Measurements from ENCODE around the gene LRRK1.
A peak's percentile ranks its signal among the peaks of the same experiment; 100 is the strongest.

The LRRK1 gene

DNA sequence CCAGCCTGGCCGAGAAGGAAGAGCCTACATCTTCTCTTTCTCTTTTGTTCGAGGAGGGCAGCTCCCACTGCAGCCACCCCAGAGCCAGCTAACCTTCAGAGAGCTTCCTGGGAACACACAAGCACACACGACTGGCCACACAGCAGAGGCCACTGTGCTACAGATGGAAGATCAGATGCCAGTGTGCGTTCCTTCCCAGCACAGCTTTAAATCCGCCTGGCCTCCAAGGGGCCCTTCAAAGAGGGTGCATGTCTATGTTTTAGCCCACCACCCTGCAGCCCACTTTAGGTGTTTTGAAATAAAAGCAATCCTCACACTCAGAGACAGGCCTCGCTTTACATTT, 27.2 kb upstream of the LRRK1 start:
- H3K27me3 ChIP-seq (ENCODE audit: insufficient read depth, low read length), result no peaks in the 10 kb centered on the region; the same call in 1 of the 2 replicates
- H3K4me3 ChIP-seq (ENCODE audit: low read length), result no peak overlapping the region
- H3K9me3 ChIP-seq (ENCODE audit: insufficient read depth, low read depth, low read length), result no peaks in the 10 kb centered on the region
- no peaks in the 10 kb centered on the region; the same call in 1 of the 2 replicates for H3K4me1 ChIP-seq (ENCODE audit: insufficient read depth, low read length)
- H3K36me3 ChIP-seq (ENCODE audit: insufficient read depth, low read depth, low read length), result no peaks in the 10 kb centered on the region
- peak overlapping the region; percentile 38; the same call in 1 of the 2 replicates for H3K9ac ChIP-seq (ENCODE audit: low read depth, low read length)
- H3K27ac ChIP-seq (ENCODE audit: low read length), result no peak overlapping the region

- H3K4me1 ChIP-seq (ENCODE audit: insufficient read depth, low read length), result no peaks in the 10 kb centered on the region; the same call in 1 of the 2 replicates
- no peak overlapping the region for H3K27ac ChIP-seq (ENCODE audit: low read length)
- no peaks in the 10 kb centered on the region; the same call in 1 of the 2 replicates for H3K36me3 ChIP-seq (ENCODE audit: insufficient read depth, low read depth, low read length)
- no peak overlapping the region for H3K9ac ChIP-seq (ENCODE audit: low read depth, low read length)
- H3K9me3 ChIP-seq (ENCODE audit: insufficient read depth, low read depth, low read length), result no peaks in the 10 kb centered on the region
- no peak overlapping the region for H3K4me3 ChIP-seq (ENCODE audit: low read length)
- H3K27me3 ChIP-seq (ENCODE audit: insufficient read depth, low read length), result no peaks in the 10 kb centered on the region; the same call in 1 of the 2 replicates
Observed at GRCh38 chr15:100893261-100893963, 25.7 kb upstream of the LRRK1 start.

DNA sequence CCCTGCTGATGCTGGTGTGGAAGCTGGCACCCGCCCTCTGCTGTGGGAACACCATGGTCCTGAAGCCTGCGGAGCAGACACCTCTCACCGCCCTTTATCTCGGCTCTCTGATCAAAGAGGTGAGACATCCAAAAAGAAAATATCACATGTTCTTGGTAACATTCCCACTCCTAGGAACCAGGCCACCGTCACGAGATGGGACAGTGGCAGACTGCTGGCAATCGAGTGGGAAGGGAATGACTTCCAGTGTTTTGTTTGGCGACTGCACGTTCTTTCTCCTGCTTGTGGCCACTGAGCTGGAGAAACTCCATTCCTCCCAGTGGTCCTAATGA, 25.2 kb upstream of the LRRK1 start:
- Histone ChIP-seq H3K9me3 (ENCODE audit: insufficient read depth, low read depth, low read length) (no peaks in the 10 kb centered on the region), H3K4me3 (ENCODE audit: low read length) (no peak overlapping the region), H3K4me1 (ENCODE audit: insufficient read depth, low read length) (no peaks in the 10 kb centered on the region; the same call in 1 of the 2 replicates), H3K36me3 (ENCODE audit: insufficient read depth, low read depth, low read length) (no peaks in the 10 kb centered on the region; the same call in 1 of the 2 replicates), H3K9ac (ENCODE audit: low read depth, low read length) (no peak overlapping the region), H3K27me3 (ENCODE audit: insufficient read depth, low read length) (no peaks in the 10 kb centered on the region; the same call in 1 of the 2 replicates), H3K27ac (ENCODE audit: low read length) (no peak overlapping the region)

DNA sequence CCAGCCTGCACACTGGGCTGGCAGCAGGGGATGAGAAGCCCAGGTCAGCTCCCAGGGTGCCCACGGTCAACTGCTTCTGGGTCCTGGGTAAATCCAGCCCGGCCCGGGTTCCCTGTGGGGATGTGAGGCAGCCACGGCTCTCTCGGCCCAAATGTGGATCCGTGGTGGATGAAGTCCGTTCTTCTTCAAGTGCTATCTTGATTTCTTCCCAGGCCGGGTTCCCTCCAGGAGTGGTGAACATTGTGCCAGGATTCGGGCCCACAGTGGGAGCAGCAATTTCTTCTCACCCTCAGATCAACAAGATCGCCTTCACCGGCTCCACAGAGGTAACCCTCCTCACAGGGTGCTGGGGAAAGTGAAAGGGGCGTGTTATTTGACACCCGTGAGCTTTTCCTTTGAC, 23.4 kb upstream of the LRRK1 start:
- no peak overlapping the region for H3K9ac ChIP-seq (ENCODE audit: low read depth, low read length)
- H3K27ac ChIP-seq (ENCODE audit: low read length), result no peak overlapping the region
- H3K4me3 ChIP-seq (ENCODE audit: low read length), result no peak overlapping the region
- no peaks in the 10 kb centered on the region; the same call in 1 of the 2 replicates for H3K36me3 ChIP-seq (ENCODE audit: insufficient read depth, low read depth, low read length)
- H3K27me3 ChIP-seq (ENCODE audit: insufficient read depth, low read length), result no peaks in the 10 kb centered on the region; the same call in 1 of the 2 replicates
- H3K4me1 ChIP-seq (ENCODE audit: insufficient read depth, low read length), result no peaks in the 10 kb centered on the region; the same call in 1 of the 2 replicates
- no peaks in the 10 kb centered on the region for H3K9me3 ChIP-seq (ENCODE audit: insufficient read depth, low read depth, low read length)

DNA sequence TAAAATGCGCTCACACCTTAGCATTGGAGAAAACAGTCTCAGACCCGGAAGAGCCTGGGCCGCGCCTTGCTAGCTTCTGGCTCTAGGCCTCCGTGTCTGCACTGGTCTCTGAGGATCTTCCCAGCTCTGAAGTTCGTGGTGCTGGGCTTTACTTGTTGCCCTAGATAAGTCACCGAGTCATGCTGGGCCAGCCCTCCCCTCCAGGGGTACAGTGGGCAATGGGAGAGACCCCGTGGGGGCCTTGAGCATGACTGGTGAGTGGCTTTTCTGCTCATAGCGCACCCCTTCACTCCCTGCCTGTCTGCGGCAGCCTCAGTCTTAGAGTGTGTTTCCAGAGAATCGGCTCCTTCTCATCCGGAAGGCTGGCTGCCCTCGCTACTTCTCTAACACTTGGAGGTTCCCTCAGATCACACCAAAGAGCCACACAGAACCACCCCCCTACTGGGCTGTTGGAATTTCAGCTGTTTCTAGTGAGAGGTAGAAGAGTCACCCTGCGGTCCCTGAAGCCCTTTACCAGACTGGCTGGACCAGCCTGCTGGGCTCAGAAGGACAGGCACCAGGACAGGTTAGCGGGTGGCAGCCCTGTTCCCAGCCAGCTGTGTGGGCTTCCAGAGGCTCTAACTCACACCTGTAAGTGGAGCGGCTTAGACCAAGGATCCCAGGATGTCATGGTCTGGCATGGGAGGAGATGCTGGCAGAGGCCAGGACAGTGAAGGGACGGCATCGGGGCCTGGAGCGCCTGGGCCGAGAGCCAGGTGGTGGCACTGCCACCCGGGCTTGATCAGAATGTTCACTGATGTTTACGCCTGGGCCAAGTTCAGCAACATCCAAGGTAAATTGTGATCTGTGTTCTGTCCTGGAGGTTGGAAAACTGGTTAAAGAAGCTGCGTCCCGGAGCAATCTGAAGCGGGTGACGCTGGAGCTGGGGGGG, 21.7 kb upstream of the LRRK1 start:
- H3K27ac ChIP-seq (ENCODE audit: low read length), result no peak overlapping the region
- H3K9me3 ChIP-seq (ENCODE audit: insufficient read depth, low read depth, low read length), result no peaks in the 10 kb centered on the region
- no peaks in the 10 kb centered on the region; the same call in 1 of the 2 replicates for H3K36me3 ChIP-seq (ENCODE audit: insufficient read depth, low read depth, low read length)
- H3K9ac ChIP-seq (ENCODE audit: low read depth, low read length), result no peak overlapping the region
- no peak overlapping the region for H3K4me3 ChIP-seq (ENCODE audit: low read length)
- H3K27me3 ChIP-seq (ENCODE audit: insufficient read depth, low read length), result no peaks in the 10 kb centered on the region; the same call in 1 of the 2 replicates
- H3K4me1 ChIP-seq (ENCODE audit: insufficient read depth, low read length), result no peaks in the 10 kb centered on the region; the same call in 1 of the 2 replicates

DNA sequence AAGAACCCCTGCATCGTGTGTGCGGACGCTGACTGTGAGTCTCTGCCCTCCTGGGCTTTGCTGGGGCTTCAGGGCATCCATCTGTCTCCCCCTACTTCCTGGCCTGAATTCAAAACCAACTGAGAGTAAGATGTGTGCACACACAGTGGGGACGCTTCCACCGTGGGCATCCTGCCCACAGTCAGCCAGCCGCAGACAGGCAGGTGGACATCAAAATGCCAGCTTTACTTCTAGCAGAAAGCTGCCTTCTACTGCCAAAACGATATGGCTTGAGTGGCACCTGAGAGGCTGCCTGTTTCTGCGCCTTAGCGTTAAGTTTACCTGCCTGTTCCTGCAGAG, 21.0 kb upstream of the LRRK1 start:
- no peaks in the 10 kb centered on the region for H3K27me3 ChIP-seq (ENCODE audit: insufficient read depth, low read length)
- no peak overlapping the region for H3K4me3 ChIP-seq (ENCODE audit: low read length)
- no peaks in the 10 kb centered on the region; the same call in 1 of the 2 replicates for H3K4me1 ChIP-seq (ENCODE audit: insufficient read depth, low read length)
- no peaks in the 10 kb centered on the region; the same call in 1 of the 2 replicates for H3K36me3 ChIP-seq (ENCODE audit: insufficient read depth, low read depth, low read length)
- H3K9ac ChIP-seq (ENCODE audit: low read depth, low read length), result no peak overlapping the region
- no peak overlapping the region for H3K27ac ChIP-seq (ENCODE audit: low read length)
- no peaks in the 10 kb centered on the region for H3K9me3 ChIP-seq (ENCODE audit: insufficient read depth, low read depth, low read length)

GRCh38 chr15:100898661-100899462, 20.3 kb upstream of the LRRK1 start:
- Histone ChIP-seq H3K36me3 (ENCODE audit: insufficient read depth, low read depth, low read length) (no peaks in the 10 kb centered on the region; the same call in 1 of the 2 replicates), H3K27me3 (ENCODE audit: insufficient read depth, low read length) (no peaks in the 10 kb centered on the region), H3K4me1 (ENCODE audit: insufficient read depth, low read length) (no peaks in the 10 kb centered on the region; the same call in 1 of the 2 replicates), H3K27ac (ENCODE audit: low read length) (no peak overlapping the region), H3K9me3 (ENCODE audit: insufficient read depth, low read depth, low read length) (no peaks in the 10 kb centered on the region), H3K9ac (ENCODE audit: low read depth, low read length) (no peak overlapping the region), H3K4me3 (ENCODE audit: low read length) (no peak overlapping the region)

DNA sequence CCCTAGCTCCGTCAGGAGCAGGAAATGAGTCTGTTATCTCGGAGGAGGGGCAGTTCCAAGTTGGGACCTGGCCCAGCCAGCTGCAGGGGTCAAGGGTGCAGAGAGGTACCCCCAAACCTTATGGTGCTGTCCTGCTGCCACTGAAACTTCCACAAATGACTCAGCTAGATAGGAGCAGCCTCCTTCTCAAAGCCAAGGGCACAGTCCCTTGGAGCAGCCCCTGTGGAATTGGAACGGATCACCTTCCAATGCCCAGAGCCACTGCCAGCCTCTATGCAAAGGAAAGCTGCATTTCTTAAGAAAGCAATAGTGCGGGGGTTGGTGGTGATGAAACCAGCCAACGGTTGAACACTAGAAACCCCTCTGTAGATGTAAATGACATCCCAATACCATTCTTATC, 19.6 kb upstream of the LRRK1 start:
- Histone ChIP-seq H3K4me1 (ENCODE audit: insufficient read depth, low read length) (no peaks in the 10 kb centered on the region; the same call in 1 of the 2 replicates), H3K27me3 (ENCODE audit: insufficient read depth, low read length) (no peaks in the 10 kb centered on the region), H3K4me3 (ENCODE audit: low read length) (no peak overlapping the region), H3K27ac (ENCODE audit: low read length) (no peak overlapping the region), H3K9me3 (ENCODE audit: insufficient read depth, low read depth, low read length) (no peaks in the 10 kb centered on the region), H3K9ac (ENCODE audit: low read depth, low read length) (no peak overlapping the region), H3K36me3 (ENCODE audit: insufficient read depth, low read depth, low read length) (no peaks in the 10 kb centered on the region; the same call in 1 of the 2 replicates)

- Histone ChIP-seq H3K36me3 (ENCODE audit: insufficient read depth, low read depth, low read length) (no peaks in the 10 kb centered on the region; the same call in 1 of the 2 replicates), H3K9me3 (ENCODE audit: insufficient read depth, low read depth, low read length) (no peaks in the 10 kb centered on the region), H3K27me3 (ENCODE audit: insufficient read depth, low read length) (no peaks in the 10 kb centered on the region), H3K27ac (ENCODE audit: low read length) (no peak overlapping the region), H3K9ac (ENCODE audit: low read depth, low read length) (no peak overlapping the region), H3K4me3 (ENCODE audit: low read length) (no peak overlapping the region), H3K4me1 (ENCODE audit: insufficient read depth, low read length) (no peaks in the 10 kb centered on the region; the same call in 1 of the 2 replicates)
Observed at GRCh38 chr15:100900136-100900794, 18.9 kb upstream of the LRRK1 start.

GRCh38 chr15:100900795-100901169, 18.4 kb upstream of the LRRK1 start:
- Histone ChIP-seq H3K27ac (ENCODE audit: low read length) (no peak overlapping the region), H3K9ac (ENCODE audit: low read depth, low read length) (no peak overlapping the region), H3K4me3 (ENCODE audit: low read length) (no peak overlapping the region), H3K4me1 (ENCODE audit: insufficient read depth, low read length) (no peaks in the 10 kb centered on the region; the same call in 1 of the 2 replicates), H3K27me3 (ENCODE audit: insufficient read depth, low read length) (no peaks in the 10 kb centered on the region), H3K36me3 (ENCODE audit: insufficient read depth, low read depth, low read length) (no peaks in the 10 kb centered on the region; the same call in 1 of the 2 replicates), H3K9me3 (ENCODE audit: insufficient read depth, low read depth, low read length) (no peaks in the 10 kb centered on the region)

DNA sequence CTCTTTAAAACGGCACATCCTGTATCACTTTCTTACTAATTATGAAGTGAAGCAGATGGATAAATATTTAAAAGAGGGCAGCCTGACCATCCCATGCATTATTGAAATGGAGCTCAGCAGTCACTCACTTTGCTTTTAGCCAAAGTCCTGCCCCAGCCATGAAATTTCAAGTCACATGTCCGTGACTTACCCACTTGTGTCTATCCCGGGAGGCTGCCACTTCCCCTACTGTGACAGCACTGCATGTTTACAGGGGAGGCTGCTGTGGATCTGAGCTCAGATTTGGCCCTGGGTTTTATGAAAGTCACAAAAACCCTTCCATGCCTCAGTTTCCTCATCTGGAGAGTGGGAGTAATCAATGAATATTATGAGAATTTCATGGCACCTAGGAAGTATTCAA, 17.9 kb upstream of the LRRK1 start:
- no peaks in the 10 kb centered on the region; the same call in 1 of the 2 replicates for H3K4me1 ChIP-seq (ENCODE audit: insufficient read depth, low read length)
- no peak overlapping the region for H3K27ac ChIP-seq (ENCODE audit: low read length)
- no peaks in the 10 kb centered on the region for H3K27me3 ChIP-seq (ENCODE audit: insufficient read depth, low read length)

More for the DNA sequence above, 17.9 kb upstream of the LRRK1 start:
- no peaks in the 10 kb centered on the region for H3K9me3 ChIP-seq (ENCODE audit: insufficient read depth, low read depth, low read length)
- no peaks in the 10 kb centered on the region; the same call in 1 of the 2 replicates for H3K36me3 ChIP-seq (ENCODE audit: insufficient read depth, low read depth, low read length)
- no peak overlapping the region for H3K4me3 ChIP-seq (ENCODE audit: low read length)
- H3K9ac ChIP-seq (ENCODE audit: low read depth, low read length), result no peak overlapping the region
